ENCODE measurements around the gene TJAP1.
"Not testable (repeated sequence)": the region's sequence is repeated elsewhere in the genome, so short reads cannot be mapped to it uniquely, and the experiment has no call there.

TJAP1 gene

DNA sequence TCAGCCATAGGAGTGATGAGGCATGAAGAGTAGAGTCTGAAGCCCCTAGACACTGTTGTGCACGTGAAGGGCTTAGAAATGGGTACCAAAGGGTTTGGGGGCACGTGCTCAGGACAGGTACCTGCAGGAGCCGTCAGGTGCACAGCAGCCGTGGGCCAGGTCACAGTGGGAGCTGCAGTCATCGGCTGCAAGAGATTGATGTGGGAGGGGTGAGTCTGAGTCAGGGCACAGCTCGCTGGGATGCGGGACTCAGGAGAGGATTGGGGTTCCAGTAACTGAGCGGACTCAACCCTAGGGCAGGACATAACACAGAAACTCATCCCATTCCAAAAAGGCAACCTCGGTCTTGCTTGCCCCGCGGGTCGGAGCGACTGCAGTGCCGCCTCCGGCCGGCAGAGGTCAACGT lies 23.1 kb upstream of the TJAP1 start:
- DNase-seq, result no peak

DNA sequence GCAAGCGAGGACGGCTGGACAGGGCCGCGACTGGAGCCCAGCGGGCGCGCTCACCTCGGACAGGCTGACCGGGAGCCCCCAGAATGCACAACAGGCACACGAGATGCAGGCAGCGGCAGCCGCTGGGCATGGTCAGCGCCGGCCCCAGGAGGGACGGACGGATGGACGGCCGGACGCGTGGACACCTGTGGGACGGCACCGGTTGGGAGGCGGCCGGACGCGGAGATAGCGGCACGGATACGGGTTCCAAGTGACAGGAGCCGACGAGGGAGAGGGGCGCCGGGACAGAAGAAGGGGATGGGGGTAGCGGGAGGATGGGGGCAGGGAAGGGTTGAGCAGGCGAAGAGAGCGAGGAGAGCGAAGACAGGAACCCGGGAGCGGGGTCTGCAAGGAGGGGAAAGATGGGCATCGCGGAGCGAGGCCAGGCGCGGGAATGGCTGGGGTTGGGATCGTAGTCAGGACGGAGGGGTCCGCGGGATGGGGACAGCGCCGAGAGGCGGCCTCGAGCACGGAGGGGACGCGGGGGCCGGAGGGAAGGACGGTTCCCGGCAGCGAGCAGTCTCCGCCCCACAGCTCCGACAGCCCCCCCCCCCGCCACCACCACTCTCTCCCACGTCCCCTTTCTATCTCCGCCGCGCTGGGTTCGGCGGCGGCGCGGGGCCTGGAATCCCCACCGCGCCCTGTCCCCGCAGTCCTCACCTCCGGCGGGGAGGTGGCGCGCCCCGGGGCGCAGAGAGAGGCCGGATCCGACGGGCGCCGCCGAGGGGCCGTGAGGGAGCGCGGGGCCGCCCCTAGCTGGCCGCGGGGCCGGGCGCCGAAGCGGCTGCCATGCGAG lies 22.5 kb upstream of the TJAP1 start:
- DNase-seq, result peak; percentile 51

DNA sequence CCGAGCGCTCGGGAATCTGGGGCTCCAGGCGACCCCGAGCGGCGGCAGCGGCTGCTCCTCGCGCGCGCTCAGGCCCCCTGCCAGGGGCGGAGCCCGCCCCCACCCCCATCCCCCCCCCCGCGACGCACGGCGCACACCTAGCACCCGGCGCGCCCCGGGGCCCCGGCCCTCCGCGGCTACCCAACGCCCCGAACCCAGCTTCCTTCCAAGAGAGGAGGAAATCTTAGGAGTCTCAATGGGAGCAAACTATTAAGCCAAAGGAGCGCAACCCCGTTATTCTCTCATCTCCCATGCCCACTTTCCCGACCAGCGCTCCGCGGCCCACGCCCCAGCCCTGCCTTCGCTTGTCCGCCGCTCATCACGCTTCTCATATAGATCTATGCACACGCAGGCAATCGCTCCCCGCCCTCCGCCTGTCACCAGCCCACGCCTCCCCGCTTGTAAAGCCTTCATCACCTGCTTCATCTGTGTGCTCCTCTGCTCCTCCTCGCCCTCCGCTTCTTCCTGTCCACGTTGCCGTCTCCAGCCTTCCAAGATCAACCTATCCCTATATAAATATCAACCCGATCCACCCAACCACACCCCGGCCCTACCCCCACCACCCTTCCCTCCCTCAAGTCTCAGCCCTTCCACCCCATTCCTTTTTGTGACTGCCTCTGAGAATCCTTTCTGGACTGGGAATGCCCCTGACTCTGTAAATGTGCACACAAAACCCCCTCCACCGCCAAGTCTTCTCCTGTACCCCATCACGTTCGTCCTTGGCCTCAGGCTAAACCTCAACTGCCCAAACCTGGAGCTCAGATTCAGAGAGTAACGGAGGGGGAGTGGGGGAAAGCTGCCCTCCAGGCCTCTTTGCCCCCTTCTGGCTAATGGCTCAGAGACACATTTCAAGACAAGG lies 21.6 kb upstream of the TJAP1 start, which contains the start of gene DLK2:
Gene DLK2 (minus strand): TSS at position 18 of the 898 bp plus-strand sequence. CDS start 723 bp downstream, outside the sequence.
- peak; percentile 28 for DNase-seq

DNA sequence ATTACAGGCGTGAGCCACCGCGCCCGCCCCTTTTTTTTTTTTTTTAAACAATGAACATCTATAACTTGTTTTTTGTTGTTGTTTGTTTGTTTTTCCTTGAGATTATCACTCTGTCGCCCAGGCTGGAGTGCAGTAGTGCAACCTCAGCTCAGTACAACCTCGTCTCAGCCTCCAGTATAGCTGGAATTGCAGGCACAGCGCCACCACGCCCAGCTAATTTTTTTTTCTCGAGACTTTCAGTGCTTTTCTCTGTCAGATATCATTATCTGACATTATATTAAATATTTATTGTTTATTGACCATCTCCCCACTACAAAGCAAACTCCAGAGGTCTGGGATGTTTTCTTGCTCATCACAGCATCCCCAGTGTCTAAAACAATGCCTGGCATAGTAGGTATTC lies 19.7 kb upstream of the TJAP1 start:
- DNase-seq, result no peak

DNA sequence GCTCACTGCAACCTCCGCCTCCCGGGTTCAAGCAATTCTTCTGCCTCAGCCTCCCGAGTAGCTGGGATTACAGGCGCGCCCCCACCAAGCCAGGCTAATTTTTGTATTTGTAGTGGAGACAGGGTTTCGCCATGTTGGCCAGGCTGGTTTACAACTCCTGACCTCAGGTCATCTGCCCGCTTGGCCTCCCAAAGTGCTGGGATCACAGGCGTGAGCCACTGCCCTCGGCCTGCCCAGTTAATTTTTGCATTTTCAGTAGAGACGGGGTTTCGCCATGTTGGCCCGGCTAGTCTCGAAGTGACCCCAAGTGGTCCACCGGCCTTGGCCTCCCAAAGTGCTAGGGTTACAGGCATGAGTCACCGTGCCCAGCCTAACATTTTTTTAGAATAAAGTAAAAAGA lies 19.2 kb upstream of the TJAP1 start:
- not testable (repeated sequence) for DNase-seq

DNA sequence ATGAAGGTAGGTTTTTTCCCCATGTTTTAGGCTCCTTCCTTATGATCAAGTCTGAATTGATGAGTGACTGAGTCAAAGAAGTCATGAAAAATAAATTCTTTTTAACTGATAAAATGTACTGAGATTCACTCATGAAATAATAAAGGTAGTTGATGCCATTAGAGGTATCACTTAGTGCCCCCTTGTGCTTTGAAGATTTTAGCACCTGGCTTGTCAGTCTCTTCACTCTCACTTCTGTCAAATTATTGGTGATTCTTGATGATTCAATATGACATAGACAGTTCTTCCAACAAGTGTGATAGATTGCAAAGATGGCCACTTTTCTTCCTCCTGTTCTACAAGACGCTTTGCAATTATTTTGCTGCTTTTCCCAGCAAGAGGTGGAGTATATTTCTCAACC lies 17.8 kb upstream of the TJAP1 start:
- no peak for DNase-seq

DNA sequence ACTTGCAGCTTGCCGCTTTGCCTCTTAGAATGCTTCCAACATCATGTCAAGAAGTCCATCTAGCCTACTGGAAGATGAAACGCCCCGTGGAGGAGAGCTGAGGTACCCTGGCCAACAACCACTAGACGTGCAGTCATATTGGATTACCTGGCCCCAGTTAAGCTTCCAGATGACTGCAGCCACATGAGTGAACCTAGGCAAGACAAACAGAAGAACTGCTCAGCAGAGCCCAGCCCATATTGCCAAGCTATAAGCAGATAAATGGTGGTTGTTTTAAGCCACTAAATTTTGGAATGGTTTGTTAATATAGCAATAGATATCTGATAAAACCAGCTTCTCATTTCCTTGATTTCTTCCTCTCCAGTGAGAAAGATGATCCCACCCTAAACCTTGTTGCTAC lies 17.3 kb upstream of the TJAP1 start:
- DNase-seq, result no peak

DNA sequence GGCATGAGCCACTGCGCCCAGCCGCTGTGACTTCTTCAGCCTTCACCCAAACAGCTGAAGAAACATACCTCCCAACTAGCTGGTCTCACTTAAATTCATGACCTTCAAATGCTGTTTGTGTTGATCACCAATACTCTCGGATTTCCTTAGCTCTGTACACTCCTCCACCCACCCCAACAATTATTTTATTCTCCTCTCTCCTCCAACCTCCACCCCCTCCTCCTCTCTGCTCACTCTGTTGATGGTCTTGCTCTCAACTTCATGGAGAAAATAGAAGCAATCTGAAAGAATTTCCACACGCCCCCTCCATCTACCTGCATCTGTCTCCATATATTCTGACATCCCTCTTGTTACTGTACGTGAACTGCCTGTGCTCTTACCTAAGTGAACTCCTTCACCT lies 15.4 kb upstream of the TJAP1 start:
- no peak for DNase-seq

DNA sequence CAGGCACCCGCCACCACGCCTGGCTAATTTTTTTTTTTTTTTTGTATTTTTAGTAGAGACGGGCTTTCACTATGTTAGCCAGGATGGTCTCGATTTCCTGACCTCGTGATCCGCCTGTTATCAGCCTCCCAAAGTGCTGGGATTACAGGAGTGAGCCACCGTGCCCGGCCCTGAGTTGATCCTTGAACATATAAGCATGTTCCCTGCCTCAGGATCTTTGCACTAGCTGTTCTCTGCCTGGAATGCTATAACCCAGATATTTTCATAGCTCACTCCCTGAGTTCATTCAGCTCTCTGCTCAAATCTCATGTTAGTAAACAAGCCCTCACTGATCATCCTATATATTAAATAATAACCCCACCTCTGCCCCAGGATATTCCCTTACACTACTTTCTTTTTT lies 13.0 kb upstream of the TJAP1 start:
- DNase-seq, result no peak

DNA sequence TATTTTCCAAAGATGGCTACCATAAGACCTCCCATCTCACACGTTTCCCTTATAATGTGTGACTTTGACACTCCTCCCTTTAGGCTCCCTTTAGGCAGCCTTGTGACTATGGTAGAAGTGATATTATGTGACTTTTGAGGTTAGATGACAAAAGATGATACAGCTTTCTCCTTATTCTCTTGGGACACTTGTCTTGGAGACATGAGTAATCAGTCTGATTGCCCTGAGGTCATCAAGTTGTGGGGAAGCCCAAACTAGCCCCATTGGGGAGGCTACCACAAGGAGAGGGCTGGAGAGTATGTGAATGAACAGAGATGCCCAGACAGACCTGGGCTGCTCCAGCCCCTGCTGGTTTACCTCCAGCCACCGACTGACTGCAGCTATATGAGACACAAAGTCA lies 11.4 kb upstream of the TJAP1 start:
- DNase-seq, result no peak

DNA sequence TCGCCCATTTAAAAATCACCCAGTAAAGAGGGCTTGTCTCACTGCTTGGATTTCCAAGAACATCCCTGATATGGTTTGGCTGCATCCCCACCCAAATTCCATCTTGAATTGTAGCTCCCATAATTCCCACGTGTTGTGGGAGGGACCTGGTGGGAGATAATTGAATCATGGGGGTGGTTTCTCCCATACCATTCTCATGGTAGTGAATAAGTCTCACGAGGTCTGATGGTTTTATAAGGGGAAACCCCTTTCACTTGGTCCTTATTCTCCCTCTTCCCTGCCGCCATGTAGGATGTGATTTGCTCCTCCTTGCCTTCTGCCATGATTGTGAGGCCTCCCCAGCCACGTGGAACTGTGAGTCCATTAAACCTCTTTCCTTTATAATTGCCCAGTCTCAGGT lies 10.1 kb upstream of the TJAP1 start:
- not testable (repeated sequence) for DNase-seq

DNA sequence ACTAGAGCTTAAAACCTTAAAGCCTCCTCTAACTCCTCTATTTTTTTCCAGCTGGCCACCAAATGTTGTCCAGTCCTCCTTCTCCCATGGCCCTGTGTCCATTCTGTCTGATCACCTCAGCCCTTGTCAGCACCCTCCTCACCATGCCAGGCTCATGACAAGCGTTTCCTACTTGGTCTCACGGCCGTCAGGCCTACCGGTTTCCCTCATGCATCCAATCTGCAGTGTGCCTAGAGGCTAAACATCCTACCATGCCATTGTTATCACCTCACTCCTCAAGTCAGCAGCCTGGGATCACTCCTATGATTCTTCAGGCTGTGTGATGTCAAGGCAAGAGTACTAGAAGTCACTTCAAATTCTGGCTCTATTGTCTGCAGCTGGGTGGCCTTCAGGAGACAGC lies 9.6 kb upstream of the TJAP1 start:
- no peak for DNase-seq

DNA sequence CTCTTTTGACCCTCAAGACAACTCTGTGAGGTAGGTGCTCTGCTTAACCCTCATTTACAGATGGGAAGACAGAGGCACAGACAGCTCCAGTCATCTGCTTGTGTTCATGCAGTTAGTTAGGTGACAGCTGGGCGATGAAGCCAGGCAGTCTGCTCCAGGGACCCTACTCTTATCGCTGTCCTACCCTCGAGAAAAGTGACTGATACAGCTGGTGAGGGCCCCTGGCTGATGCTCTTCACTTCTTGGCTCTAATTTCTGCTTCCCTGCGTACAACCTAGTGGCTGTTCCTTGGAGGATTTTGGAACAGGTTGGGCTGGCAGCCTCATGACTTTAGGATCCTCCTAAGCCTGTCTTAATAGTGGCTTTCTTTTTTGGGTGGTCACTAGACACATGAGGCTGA lies 9.1 kb upstream of the TJAP1 start:
- no peak for DNase-seq

DNA sequence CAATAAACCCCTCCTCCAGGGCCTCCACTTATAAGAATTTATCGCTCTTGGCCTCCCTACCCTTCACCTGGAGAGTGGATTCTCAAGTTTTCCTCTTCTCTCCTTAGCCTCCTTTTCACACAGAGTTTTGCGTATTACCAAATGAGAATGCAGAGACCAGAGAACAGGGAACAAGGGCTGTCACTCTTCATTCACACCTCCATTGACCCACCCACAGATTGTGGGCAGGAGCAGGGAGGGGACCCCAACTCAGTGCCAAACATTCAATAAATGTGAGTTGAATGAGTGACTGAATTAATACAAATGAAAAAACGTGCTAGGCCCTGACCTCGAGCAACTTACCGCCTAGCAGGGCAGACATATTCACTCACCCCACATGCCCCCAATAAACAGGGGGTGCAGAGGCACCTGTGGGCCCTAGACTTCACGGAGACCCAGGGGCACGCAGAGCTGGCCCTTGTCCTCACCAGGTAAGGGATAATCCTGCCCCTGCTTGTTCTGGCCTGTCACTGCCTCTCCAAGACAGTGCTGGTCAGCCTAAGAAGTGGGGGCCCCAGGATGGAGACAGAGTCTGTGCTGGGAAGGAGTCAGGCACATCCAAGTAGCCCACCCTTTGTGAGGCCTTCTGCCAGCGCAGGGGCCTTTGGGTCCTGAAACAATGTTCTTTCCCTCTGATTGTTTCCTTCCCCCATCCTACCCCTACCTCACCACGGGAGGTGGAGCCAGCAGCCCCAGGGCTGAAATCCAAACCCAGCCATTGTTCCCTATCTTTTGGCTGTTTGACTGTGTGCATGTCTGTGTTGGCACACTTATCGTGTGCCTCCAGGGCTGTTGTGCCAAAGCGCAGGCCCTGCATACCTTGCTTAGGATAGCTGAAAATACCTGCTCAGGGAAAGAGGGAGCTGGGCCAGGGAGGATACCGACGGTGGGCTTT lies 8.4 kb upstream of the TJAP1 start:
- no peak for DNase-seq

DNA sequence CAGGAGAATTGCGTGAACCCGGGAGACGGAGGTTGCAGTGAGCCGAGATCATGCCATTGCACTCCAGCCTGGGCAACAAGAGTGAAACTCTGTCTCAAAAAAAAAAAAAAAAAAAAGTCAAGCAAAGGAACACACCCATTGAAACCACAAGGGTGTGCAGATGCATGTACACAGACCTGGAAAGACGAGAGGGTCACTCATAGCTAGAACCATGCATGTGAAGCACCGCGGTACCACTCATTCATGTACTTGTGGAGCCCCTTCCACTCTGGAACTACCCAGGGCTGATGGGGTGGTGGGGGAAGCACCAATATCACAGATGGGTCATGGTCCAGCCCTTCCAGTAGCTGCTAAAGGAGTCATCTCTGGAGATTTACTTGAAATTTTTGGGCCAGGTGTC lies 7.4 kb upstream of the TJAP1 start:
- no peak for DNase-seq

DNA sequence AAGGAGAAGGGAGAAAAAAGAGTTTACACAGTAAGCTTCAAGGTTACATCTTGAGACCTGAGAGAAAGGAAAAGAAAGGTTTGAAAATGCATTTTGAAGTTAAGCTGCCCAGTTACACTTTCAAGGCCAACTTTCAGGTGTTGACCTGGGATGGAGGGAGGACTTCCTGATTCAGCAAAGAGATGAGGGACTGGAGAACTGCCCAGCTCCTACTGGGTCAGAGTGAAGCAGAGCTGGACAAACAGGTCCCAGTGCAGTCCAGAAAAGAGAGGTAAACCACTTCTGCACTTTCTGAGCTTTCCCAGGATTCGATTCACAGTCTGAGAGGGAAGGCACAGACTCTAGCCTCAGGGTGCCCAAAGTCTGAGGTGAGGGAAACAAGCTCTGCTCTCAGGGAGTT lies 6.0 kb upstream of the TJAP1 start:
- DNase-seq, result no peak

DNA sequence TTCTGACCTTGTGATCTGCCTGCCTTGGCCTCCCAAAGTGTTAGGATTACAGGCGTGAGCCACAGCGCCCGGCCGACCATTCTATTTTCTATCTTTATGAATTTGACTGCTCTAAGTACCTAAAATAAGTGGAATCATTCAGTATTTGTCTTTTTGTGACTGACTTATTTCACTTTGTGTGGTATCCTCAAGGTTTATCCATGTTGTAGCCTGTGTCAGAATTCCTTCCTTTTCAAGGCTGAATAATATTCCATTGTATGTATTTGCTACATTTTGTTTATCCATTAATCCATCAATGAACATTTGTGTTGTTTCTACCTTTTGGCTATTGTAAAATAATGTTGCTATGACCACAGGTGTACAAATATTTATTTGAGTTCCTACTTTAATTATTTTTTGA lies 4.9 kb upstream of the TJAP1 start:
- no peak for DNase-seq

DNA sequence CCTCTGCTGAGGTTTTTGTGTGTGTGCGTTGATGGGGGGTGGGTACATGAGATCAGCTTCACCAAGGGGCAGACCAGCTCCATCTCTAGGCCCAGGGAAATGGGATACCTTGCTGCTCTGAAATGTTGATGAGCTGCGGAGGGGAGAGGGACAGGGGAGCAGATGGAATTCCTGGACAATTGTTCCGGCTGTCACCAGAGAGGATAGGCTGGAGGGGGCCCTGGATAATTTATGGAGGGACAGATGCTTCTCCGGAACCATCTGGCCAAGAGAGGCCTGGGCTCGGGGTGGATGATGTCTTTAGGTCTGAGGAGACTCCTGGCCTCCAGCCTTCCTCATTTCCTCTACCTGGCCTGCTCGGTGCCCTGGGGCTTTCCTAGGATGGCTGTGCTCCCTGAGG lies 1.9 kb upstream of the TJAP1 start:
- DNase-seq, result no peak

DNA sequence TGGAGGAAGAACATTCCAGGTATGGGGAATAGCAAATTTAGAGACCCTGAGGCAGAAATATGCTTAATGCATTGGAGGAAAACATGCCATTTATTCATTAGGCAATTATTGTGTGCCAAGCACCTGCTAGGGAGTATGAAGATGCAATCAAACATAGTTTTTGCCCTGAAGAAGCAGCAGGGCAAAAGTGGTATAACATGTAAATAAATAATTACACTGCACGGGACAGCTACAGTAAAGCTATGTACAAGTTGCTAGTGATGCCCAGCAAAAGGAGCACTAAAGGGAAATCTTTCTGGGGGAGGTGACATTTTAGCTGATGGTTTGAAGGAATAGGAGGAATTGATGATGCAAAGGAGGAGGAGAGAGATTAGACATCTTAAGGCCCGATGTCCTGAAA lies 624 bp upstream of the TJAP1 start:
- no peak for DNase-seq

DNA sequence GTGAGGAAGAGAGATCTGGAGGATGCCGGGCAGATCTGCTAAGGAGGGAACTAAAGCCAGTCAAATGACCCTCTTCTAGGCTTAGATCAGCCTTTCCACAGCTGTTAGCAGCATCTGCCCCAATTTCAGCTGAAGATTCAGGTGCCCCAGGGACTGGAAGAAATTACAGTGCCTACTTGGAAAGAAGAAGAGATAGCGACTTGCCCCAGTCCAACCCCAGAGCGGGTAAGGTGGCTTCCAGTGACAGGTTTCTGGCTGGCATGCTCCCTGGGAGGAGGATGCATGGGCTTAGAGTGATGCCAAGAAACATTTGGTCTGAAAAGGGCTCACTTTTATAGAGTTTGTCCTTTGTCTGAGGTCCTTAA lies 620 bp downstream of the TJAP1 start:
- DNase-seq, result no peak

DNA sequence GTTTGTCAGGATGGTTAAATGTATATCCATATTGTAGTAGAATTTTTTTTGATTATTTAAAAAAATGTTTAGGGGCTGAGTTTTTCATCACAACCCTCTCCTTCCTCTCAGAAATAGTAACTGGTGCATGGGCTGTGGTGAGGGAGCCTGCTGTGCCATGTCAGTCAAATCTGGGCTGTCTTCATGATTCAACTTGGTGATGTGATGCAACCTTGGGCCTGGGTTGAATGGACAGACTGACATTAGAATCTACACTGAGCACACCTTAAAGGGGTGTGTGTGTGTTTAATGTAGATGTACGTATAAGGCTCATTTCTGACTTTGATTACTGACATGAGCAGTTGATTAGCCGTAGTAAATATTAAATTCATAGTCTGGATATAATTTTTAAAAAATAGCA lies 3.7 kb downstream of the TJAP1 start:
- DNase-seq, result no peak

DNA sequence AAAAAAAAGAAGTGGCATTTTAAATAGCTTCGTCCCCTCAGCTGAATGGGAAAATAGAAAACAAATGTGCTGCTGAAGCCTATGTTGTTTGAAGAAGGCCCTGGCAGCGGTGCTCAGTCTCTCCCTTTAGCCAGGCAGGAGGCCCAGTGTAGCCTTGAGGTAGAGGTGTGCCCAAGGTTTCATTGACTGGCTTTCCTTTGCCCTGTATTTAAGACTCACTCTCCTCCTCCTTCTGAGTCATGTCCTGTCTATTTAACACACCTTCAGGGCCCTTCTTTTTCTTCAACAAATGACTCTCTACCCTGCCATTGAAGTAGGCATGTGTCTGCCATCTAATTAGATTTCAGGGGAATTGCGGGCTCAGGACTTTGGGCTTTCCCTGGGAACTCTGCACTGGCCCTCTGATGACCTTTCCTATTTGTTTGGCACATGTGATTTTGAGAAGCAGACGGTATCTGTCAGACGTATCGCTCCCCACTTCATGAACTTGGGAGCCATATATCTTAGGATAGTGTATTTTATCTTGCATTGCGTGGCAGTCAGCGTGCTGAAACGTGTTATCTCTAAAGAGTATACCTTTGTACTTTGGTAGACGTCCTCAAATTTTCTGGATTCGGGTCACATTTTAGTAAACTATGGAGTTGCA lies 4.3 kb downstream of the TJAP1 start:
- DNase-seq, result no peak

All from NCI-H1092 (cell line).